ENCODE results near the gene BOD1L2.

DNA sequence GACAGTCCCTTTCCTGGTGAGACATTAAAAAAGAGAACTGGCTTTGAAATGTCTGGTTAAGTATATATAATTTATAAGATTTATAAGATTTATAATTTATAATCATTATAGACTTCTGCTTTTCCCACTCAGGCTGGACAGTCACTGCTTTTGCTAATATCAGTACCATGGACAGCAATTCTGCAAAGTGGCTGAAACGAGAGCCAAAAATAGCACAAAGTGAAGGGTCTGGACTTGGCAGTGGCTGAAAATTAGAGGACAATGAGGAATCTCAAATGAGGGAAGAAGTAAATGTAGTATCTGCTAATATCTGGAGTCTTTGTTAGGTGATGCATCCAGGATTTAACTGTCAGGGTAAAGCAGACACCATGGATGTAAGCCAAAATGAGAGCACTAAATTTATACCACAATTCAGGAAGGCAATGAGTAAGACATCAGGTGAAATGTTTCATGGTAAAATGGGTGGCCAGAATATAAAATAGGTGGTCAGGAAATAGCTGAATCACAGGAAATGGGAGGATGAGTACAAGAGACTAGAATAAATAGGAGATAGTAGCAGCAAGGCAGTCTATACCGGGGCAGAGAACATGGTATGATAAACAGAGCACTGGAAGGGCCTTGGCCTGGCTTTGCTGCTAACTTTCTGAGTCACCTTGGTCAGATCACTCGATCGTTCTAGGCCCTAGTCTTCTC lies 39.6 kb upstream of the BOD1L2 start:
- no peak for TF ChIP-seq CTCF (IDR thresholded peaks at IDR 0.05)
- no peak for TF ChIP-seq POLR2A (IDR thresholded peaks at IDR 0.05)
